Trophoblast cell (in vitro differentiated cells and primary cell): ENCODE results near the gene COL12A1.

ENCODE experiments used
- DNase-seq, 2 donors: peaks; one replicate each; pipeline ENCODE4 v3.0.0-alpha.2; 2016
- H2AFZ ChIP-seq: 2 replicates; pipeline ENCODE4 v1.6.1; 2013; ENCODE audit warnings: low read length, moderate library complexity, mild to moderate bottlenecking; ENCODE audit not compliant: insufficient read depth, poor library complexity
- H2AK5ac ChIP-seq: 2 replicates; pipeline ENCODE4 v1.6.1; 2013; ENCODE audit warnings: mild to moderate bottlenecking, low read length
- H2BK120ac ChIP-seq: 2 replicates; pipeline ENCODE4 v1.6.1; 2013; ENCODE audit warnings: low read length, mild to moderate bottlenecking, moderate library complexity; ENCODE audit not compliant: insufficient read depth, poor library complexity
- H2BK12ac ChIP-seq: 2 replicates; pipeline ENCODE4 v1.6.1; 2013; ENCODE audit warnings: mild to moderate bottlenecking, low read length, moderate library complexity
- H2BK5ac ChIP-seq: 2 replicates; pipeline ENCODE4 v1.6.1; 2013; ENCODE audit warnings: low read length, low read depth, moderate library complexity, mild to moderate bottlenecking; ENCODE audit not compliant: poor library complexity
- H3K14ac ChIP-seq: 2 replicates; pipeline ENCODE4 v1.6.1; 2013; ENCODE audit warnings: mild to moderate bottlenecking, low read length
- H3K18ac ChIP-seq: 2 replicates; pipeline ENCODE4 v1.6.1; 2013; ENCODE audit warnings: mild to moderate bottlenecking, low read length
- H3K23ac ChIP-seq: 2 replicates; pipeline ENCODE4 v1.6.1; 2013; ENCODE audit warnings: low read length
- H3K27ac ChIP-seq: 2 replicates; pipeline ENCODE4 v1.5.1; 2013; ENCODE audit warnings: low read depth, mild to moderate bottlenecking, inconsistent platforms, low read length, moderate library complexity
- H3K27me3 ChIP-seq: 2 replicates; pipeline ENCODE4 v1.6.1; 2013; ENCODE audit warnings: inconsistent platforms, mild to moderate bottlenecking, low read length, moderate library complexity; ENCODE audit not compliant: insufficient read depth
- H3K36me3 ChIP-seq, 2 experiments: 1 replicate in 1 of 2; 2 replicates in 1 of 2; pipeline ENCODE4 v1.6.1; 2013; ENCODE audit warnings: low read length in 2 of 2, mild to moderate bottlenecking in 2 of 2, moderate library complexity in 1 of 2; ENCODE audit not compliant: insufficient read depth in 2 of 2, control insufficient read depth in 1 of 2
- H3K4ac ChIP-seq: 2 replicates; pipeline ENCODE4 v1.6.1; 2013; ENCODE audit warnings: low read depth, mild to moderate bottlenecking, low read length, moderate library complexity
- H3K4me1 ChIP-seq, 2 experiments: 1 replicate in 1 of 2; 2 replicates in 1 of 2; pipeline ENCODE4 v1.6.1; 2013; ENCODE audit warnings: low read length in 2 of 2, mild to moderate bottlenecking in 2 of 2, moderate library complexity in 1 of 2; ENCODE audit not compliant: insufficient read depth in 2 of 2, control insufficient read depth in 1 of 2
- H3K4me2 ChIP-seq: 2 replicates; pipeline ENCODE4 v1.6.1; 2013; ENCODE audit warnings: inconsistent platforms, mild to moderate bottlenecking, low read length, moderate library complexity
- H3K4me3 ChIP-seq: 2 replicates; pipeline ENCODE4 v1.5.1; 2013; ENCODE audit warnings: mild to moderate bottlenecking, low read depth, low read length, inconsistent platforms
- H3K79me1 ChIP-seq: one replicate; pipeline ENCODE4 v1.6.1; 2013; ENCODE audit warnings: low read length
- H3K79me2 ChIP-seq: 2 replicates; pipeline ENCODE4 v1.6.1; 2013; ENCODE audit warnings: low read length, mild to moderate bottlenecking; ENCODE audit not compliant: control insufficient read depth, insufficient read depth, poor library complexity
- H3K9ac ChIP-seq: 2 replicates; pipeline ENCODE4 v1.6.1; 2013; ENCODE audit warnings: mild to moderate bottlenecking, low read length
- H3K9me3 ChIP-seq: 2 replicates; pipeline ENCODE4 v1.6.1; 2013; ENCODE audit warnings: low read depth, mild to moderate bottlenecking, control low read depth, inconsistent platforms, low read length; ENCODE audit not compliant: insufficient read depth
- H4K12ac ChIP-seq: 2 replicates; pipeline ENCODE4 v1.6.1; 2013; ENCODE audit warnings: low read depth, mild to moderate bottlenecking, low read length, moderate library complexity
- H4K8ac ChIP-seq: 2 replicates; pipeline ENCODE4 v1.6.1; 2013; ENCODE audit warnings: low read depth, mild to moderate bottlenecking, low read length, moderate library complexity
- H4K91ac ChIP-seq: one replicate; pipeline ENCODE4 v1.6.1; 2013; ENCODE audit warnings: low read depth, mild to moderate bottlenecking, low read length, moderate library complexity
- WGBS: extraction: QIAGEN DNeasy Blood & Tissue Kit; methylation state at CpG from one replicate; pipeline ENCODE4 v1.1.7; 2013; ENCODE audit warnings: missing lambda C conversion rate; ENCODE audit not compliant: insufficient read length, insufficient coverage; ENCODE audit errors: extremely low coverage; 5-methylcytosine and 5-hydroxymethylcytosine counted together

COL12A1 gene

GRCh38 chr6:75223428-75223827 lies 17.6 kb upstream of the COL12A1 start:
- H3K4me2 ChIP-seq: no peak overlapping the region
- no peak overlapping the region for H4K91ac ChIP-seq
- no peak overlapping the region for H2AFZ ChIP-seq
- H3K36me3 ChIP-seq: no peaks in the 10 kb centered on the region
- peak in 1 of 2 donors; percentile 21 for DNase-seq
- H3K79me1 ChIP-seq: no peaks in the 10 kb centered on the region
- H4K12ac ChIP-seq: no peak overlapping the region
- H3K9me3 ChIP-seq: no peaks in the 10 kb centered on the region
- H2BK5ac ChIP-seq: no peak overlapping the region
- H2AK5ac ChIP-seq: no peak overlapping the region
- H2BK12ac ChIP-seq: no peak overlapping the region
- no peaks in the 10 kb centered on the region for H3K79me2 ChIP-seq
- no peaks in the 10 kb centered on the region for H3K4me1 ChIP-seq
- no peak overlapping the region for H3K14ac ChIP-seq
- H3K18ac ChIP-seq: no peak overlapping the region
- H3K27ac ChIP-seq: no peak overlapping the region
- H3K23ac ChIP-seq: no peak overlapping the region
- H3K27me3 ChIP-seq: no peaks in the 10 kb centered on the region
- no peak overlapping the region for H4K8ac ChIP-seq
- no peak overlapping the region for H3K4ac ChIP-seq
- no peak overlapping the region for H3K4me3 ChIP-seq
- WGBS: no CpG with 5 or more reads among the region's 2 CpGs
- no peak overlapping the region for H3K9ac ChIP-seq
- H2BK120ac ChIP-seq: no peak overlapping the region

GRCh38 chr6:75222261-75222660 lies 16.4 kb upstream of the COL12A1 start:
- H3K14ac ChIP-seq: no peak overlapping the region
- H4K91ac ChIP-seq: no peak overlapping the region
- no peaks in the 10 kb centered on the region for H3K9me3 ChIP-seq
- H2AFZ ChIP-seq: no peak overlapping the region
- no peak overlapping the region for H3K4me2 ChIP-seq
- H3K23ac ChIP-seq: no peak overlapping the region
- no peak for DNase-seq
- no peak overlapping the region for H3K4me3 ChIP-seq
- no peak overlapping the region for H4K12ac ChIP-seq
- no peak overlapping the region for H2BK5ac ChIP-seq
- H3K4me1 ChIP-seq: no peaks in the 10 kb centered on the region
- no peak overlapping the region for H2AK5ac ChIP-seq
- no peak overlapping the region for H3K18ac ChIP-seq
- no peaks in the 10 kb centered on the region for H3K27me3 ChIP-seq
- H2BK12ac ChIP-seq: no peak overlapping the region
- H3K4ac ChIP-seq: no peak overlapping the region
- no peaks in the 10 kb centered on the region for H3K79me1 ChIP-seq
- no peaks in the 10 kb centered on the region for H3K79me2 ChIP-seq
- H2BK120ac ChIP-seq: no peak overlapping the region
- H4K8ac ChIP-seq: no peak overlapping the region
- no peak overlapping the region for H3K9ac ChIP-seq
- H3K36me3 ChIP-seq: no peaks in the 10 kb centered on the region
- no peak overlapping the region for H3K27ac ChIP-seq

GRCh38 chr6:75221116-75221515 lies 15.3 kb upstream of the COL12A1 start:
- H3K79me2 ChIP-seq: no peaks in the 10 kb centered on the region

GRCh38 chr6:75220357-75220756 lies 14.5 kb upstream of the COL12A1 start:
- Histone ChIP-seq H2AK5ac (no peak overlapping the region), H4K12ac (no peak overlapping the region), H3K14ac (no peak overlapping the region), H3K4me1 (peaks cover 0 to under 1% of the 10 kb centered on the region in 2 experiments), H3K27me3 (no peaks in the 10 kb centered on the region), H2BK120ac (no peak overlapping the region), H2BK12ac (no peak overlapping the region), H4K91ac (no peak overlapping the region), H3K4me3 (no peak overlapping the region), H2BK5ac (no peak overlapping the region), H3K27ac (no peak overlapping the region), H3K9me3 (no peaks in the 10 kb centered on the region), H3K18ac (no peak overlapping the region), H3K4me2 (no peak overlapping the region), H3K79me2 (no peaks in the 10 kb centered on the region), H3K79me1 (no peaks in the 10 kb centered on the region), H2AFZ (no peak overlapping the region), H3K23ac (no peak overlapping the region), H3K36me3 (no peaks in the 10 kb centered on the region), H3K4ac (no peak overlapping the region), H4K8ac (no peak overlapping the region), H3K9ac (no peak overlapping the region)
- no peak for DNase-seq
- no CpG with 5 or more reads among the region's 1 CpG for whole genome bisulfite sequencing

More at GRCh38 chr6:75221116-75221515, 15.3 kb upstream of the COL12A1 start:
- Histone ChIP-seq H3K4me3 (no peak overlapping the region), H3K27ac (no peak overlapping the region), H3K36me3 (no peaks in the 10 kb centered on the region), H3K9ac (no peak overlapping the region), H4K91ac (no peak overlapping the region), H3K4ac (no peak overlapping the region), H3K4me2 (no peak overlapping the region), H2AK5ac (no peak overlapping the region), H2BK5ac (no peak overlapping the region), H3K27me3 (no peaks in the 10 kb centered on the region), H3K23ac (no peak overlapping the region), H2BK120ac (no peak overlapping the region), H2AFZ (no peak overlapping the region), H2BK12ac (no peak overlapping the region), H3K79me1 (no peaks in the 10 kb centered on the region), H4K8ac (no peak overlapping the region), H4K12ac (no peak overlapping the region), H3K14ac (no peak overlapping the region), H3K9me3 (no peaks in the 10 kb centered on the region), H3K4me1 (no peaks in the 10 kb centered on the region), H3K18ac (no peak overlapping the region)
- WGBS: no CpG with 5 or more reads among the region's 4 CpGs
- no peak for DNase-seq
